Activated CD4-positive, alpha-beta T cell treated with anti-CD3 and anti-CD28 coated beads for 4 hours (primary cell): ENCODE results near the gene SSBP3.
"Not testable (repeated sequence)": the region's sequence is repeated elsewhere in the genome, so short reads cannot be mapped to it uniquely, and the experiment has no call there.

ENCODE experiments used
- DNase-seq, 2 donors: peaks; one replicate each; pipeline ENCODE4 v3.0.0-alpha.2; 2020

The SSBP3 gene

GRCh38 chr1:54406339-54407153 lies at the start of gene SSBP3:
SSBP3 (minus strand) TSS chr1:54406394.
- peak; percentile 87 for DNase-seq

GRCh38 chr1:54453509-54453908 lies 47.3 kb upstream of the SSBP3 start:
- DNase-seq = no peak

- no peak for DNase-seq
These were observed 46.8 kb upstream of the SSBP3 start for GRCh38 chr1:54453022-54453421.

- DNase-seq = not testable (repeated sequence)
These were observed 43.2 kb upstream of the SSBP3 start for GRCh38 chr1:54449431-54449830.

GRCh38 chr1:54448801-54449200 lies 42.6 kb upstream of the SSBP3 start:
- not testable (repeated sequence) for DNase-seq

- DNase-seq = not testable (repeated sequence)
These were observed 40.9 kb upstream of the SSBP3 start for GRCh38 chr1:54447081-54447480.

- DNase-seq = no peak
These were observed 36.0 kb upstream of the SSBP3 start for GRCh38 chr1:54442185-54442584.

GRCh38 chr1:54439550-54440223 lies 33.5 kb upstream of the SSBP3 start:
- DNase-seq = no peak

- no peak for DNase-seq
These were observed 31.6 kb upstream of the SSBP3 start for GRCh38 chr1:54437783-54438182.

- DNase-seq = no peak
These were observed 30.6 kb upstream of the SSBP3 start for GRCh38 chr1:54436826-54437225.

- no peak for DNase-seq
These were observed 23.6 kb upstream of the SSBP3 start for GRCh38 chr1:54429838-54430237.

- DNase-seq = no peak
These were observed 22.8 kb upstream of the SSBP3 start for GRCh38 chr1:54428837-54429518.

GRCh38 chr1:54425152-54425584 lies 19.0 kb upstream of the SSBP3 start:
- no peak for DNase-seq

- no peak for DNase-seq
These were observed 18.2 kb upstream of the SSBP3 start for GRCh38 chr1:54424398-54424797.

GRCh38 chr1:54421101-54421504 lies 14.9 kb upstream of the SSBP3 start:
- no peak for DNase-seq

- DNase-seq = not testable (repeated sequence)
These were observed 12.4 kb upstream of the SSBP3 start for GRCh38 chr1:54418598-54418997.

- no peak for DNase-seq
These were observed 10.9 kb upstream of the SSBP3 start for GRCh38 chr1:54417123-54417522.

- DNase-seq = no peak
These were observed 10.2 kb upstream of the SSBP3 start for GRCh38 chr1:54416435-54416834.

- DNase-seq = no peak
These were observed 9.8 kb upstream of the SSBP3 start for GRCh38 chr1:54415991-54416390.

GRCh38 chr1:54415533-54415932 lies 9.3 kb upstream of the SSBP3 start:
- no peak for DNase-seq

GRCh38 chr1:54413732-54414131 lies 7.5 kb upstream of the SSBP3 start:
- DNase-seq = no peak

GRCh38 chr1:54413295-54413694 lies 7.1 kb upstream of the SSBP3 start:
- DNase-seq = no peak

- DNase-seq = no peak
These were observed 4.2 kb upstream of the SSBP3 start for GRCh38 chr1:54410359-54410758.
